Measurements from ENCODE around the gene RETSAT.

RETSAT gene

GRCh38 chr2:85307527-85307897 is 46.8 kb downstream of the RETSAT start:
- DNase-seq (ENCODE audit: low read depth), result no peak

DNA sequence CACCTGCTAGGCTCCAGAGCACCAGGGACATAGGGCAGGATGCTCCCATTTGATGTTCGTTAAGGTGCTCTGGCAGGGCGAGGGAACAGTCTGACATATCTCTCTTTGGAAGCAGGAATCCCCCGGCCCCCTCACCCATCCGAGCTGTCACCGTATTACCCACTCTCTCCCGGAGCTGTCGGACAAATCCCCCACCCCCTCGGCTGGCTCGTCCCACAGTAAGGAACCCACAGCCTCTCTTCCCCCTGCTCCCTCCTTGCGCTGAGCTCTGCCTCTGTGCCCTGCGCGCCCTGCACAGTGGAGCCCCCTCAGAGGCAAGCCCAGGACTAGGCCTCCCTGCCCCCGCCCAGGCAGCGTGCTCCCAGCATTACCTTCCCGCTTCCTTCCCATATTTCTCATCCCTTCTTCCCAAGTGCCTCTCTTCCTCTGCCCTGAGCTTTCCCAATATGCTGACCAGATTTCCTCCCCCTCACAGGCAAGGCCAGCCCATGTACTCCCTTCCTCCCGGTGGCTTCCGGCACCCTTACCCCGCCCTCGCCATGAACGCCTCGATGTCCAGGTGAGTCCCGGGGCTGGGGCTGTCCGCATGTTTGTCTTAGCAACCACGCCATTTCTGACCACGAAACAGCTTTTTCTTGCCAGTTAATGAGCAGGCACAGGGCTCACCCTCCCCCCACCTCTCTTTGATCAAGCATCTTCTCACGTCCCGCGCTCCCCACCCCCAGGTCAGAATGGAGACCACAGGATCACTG is 50.4 kb downstream of the RETSAT start:
- DNase-seq (ENCODE audit: low read depth), result no peak

DNA sequence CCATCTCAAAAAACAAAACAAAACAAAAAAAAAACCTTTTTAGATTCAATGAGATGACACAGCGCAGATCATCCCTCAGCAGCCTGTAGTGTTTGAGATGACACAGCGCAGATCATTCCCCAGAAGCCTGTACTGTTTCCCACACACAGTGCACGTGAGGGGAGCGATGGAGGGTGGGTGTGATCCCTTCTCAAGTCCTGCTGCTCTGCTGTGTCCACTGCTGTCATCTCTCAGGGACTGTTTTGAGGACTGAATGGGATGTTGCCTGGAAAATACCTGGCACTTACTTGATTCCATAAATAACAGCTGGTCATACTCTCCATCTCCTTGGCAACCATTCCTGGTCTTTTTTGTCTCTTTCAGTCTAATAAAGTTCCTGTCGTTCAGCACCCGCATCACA is 52.2 kb downstream of the RETSAT start:
- no peak for DNase-seq (ENCODE audit: low read depth)

All from CMK (cell line).